GM21390 (cell line): ENCODE measurements around the gene ACADVL.
"Not testable (repeated sequence)": the region's sequence is repeated elsewhere in the genome, so short reads cannot be mapped to it uniquely, and the experiment has no call there.

Source experiments
- ATAC-seq: cut with Tn5 transposase; IDR thresholded peaks from one replicate; pipeline ENCODE4 v1.9.1; 2021; ENCODE audit not compliant: unreplicated experiment

The ACADVL gene

GRCh38 chr17:7219812-7220592 is at the start of gene ACADVL, which contains the start of gene DLG4:
Gene ACADVL, plus strand, starts transcription at chr17:7219938. Its CDS starts 47 bp downstream, at chr17:7219985.
Gene DLG4, minus strand, starts transcription at chr17:7219836.
- peak; percentile 58 for ATAC-seq

- ATAC-seq, result not testable (repeated sequence)
Measured at GRCh38 chr17:7172522-7173191, 47.1 kb upstream of the ACADVL start.

- no peak for ATAC-seq
Measured at GRCh38 chr17:7173687-7174602, 45.8 kb upstream of the ACADVL start.

- no peak for ATAC-seq
Measured at GRCh38 chr17:7174603-7175326, 45.0 kb upstream of the ACADVL start.

- ATAC-seq, result no peak
Measured at GRCh38 chr17:7175330-7175733, 44.4 kb upstream of the ACADVL start.

GRCh38 chr17:7176107-7176840 is 43.5 kb upstream of the ACADVL start:
- no peak for ATAC-seq

GRCh38 chr17:7176841-7177190 is 42.9 kb upstream of the ACADVL start:
- no peak for ATAC-seq

- no peak for ATAC-seq
Measured at GRCh38 chr17:7177191-7177953, 42.4 kb upstream of the ACADVL start.

GRCh38 chr17:7177954-7178477 is 41.7 kb upstream of the ACADVL start:
- no peak for ATAC-seq

- no peak for ATAC-seq
Measured at GRCh38 chr17:7178973-7179316, 40.8 kb upstream of the ACADVL start.

- ATAC-seq, result no peak
Measured at GRCh38 chr17:7179317-7180254, 40.2 kb upstream of the ACADVL start, which contains the start of gene ASGR1. Gene ASGR1, minus strand, starts transcription at chr17:7179370. Its CDS starts 807 bp downstream, at chr17:7178563.

GRCh38 chr17:7182101-7182500 is 37.6 kb upstream of the ACADVL start:
- not testable (repeated sequence) for ATAC-seq

GRCh38 chr17:7183433-7184090 is 36.2 kb upstream of the ACADVL start:
- ATAC-seq, result no peak

- ATAC-seq, result no peak
Measured at GRCh38 chr17:7184091-7184488, 35.6 kb upstream of the ACADVL start.

GRCh38 chr17:7184647-7185046 is 35.1 kb upstream of the ACADVL start:
- no peak for ATAC-seq

GRCh38 chr17:7186241-7186640 is 33.5 kb upstream of the ACADVL start:
- ATAC-seq, result no peak

GRCh38 chr17:7190276-7190917 is 29.3 kb upstream of the ACADVL start:
- no peak for ATAC-seq
